ENCODE data around the gene EBLN2.

DNA sequence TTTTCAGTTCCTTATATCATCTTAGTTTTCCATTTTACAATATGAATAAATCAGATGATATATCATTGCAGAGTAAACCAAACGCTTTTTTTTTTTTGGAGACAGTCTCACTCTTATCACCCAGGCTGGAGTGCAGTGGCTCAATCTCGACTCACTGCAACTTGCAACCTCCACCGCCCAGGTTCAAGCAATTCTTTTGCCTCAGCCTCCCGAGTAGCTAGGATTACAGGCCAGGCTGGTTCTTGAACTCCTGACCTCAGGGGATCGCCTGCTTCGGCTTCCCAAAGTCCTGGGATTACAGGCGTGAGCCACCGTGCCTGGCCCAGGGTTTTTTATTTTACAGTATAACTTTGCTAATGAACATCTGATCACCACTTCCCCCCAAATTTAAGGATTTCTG is 5.9 kb upstream of the EBLN2 start:
- TF ChIP-seq, protein P1, sequence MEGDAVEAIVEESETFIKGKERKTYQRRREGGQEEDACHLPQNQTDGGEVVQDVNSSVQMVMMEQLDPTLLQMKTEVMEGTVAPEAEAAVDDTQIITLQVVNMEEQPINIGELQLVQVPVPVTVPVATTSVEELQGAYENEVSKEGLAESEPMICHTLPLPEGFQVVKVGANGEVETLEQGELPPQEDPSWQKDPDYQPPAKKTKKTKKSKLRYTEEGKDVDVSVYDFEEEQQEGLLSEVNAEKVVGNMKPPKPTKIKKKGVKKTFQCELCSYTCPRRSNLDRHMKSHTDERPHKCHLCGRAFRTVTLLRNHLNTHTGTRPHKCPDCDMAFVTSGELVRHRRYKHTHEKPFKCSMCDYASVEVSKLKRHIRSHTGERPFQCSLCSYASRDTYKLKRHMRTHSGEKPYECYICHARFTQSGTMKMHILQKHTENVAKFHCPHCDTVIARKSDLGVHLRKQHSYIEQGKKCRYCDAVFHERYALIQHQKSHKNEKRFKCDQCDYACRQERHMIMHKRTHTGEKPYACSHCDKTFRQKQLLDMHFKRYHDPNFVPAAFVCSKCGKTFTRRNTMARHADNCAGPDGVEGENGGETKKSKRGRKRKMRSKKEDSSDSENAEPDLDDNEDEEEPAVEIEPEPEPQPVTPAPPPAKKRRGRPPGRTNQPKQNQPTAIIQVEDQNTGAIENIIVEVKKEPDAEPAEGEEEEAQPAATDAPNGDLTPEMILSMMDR (IDR thresholded peaks at IDR 0.05): no peak
- TF ChIP-seq EZH2 (IDR thresholded peaks at IDR 0.05) (no peak), EZH2phosphoT487 (IDR thresholded peaks at IDR 0.05) (no peak)

Data from neural progenitor cell (in vitro differentiated cells).